K562 (cell line): ENCODE data around the gene CLIP1. TPM values are rescaled to one million over a fixed set of nuclear protein-coding genes. Genes with fewer than 3 reads are reported as not detected.
"Not testable (repeated sequence)": the region's sequence is repeated elsewhere in the genome, so short reads cannot be mapped to it uniquely, and the experiment has no call there.

Experiments
- ATAC-seq: fragments of 200-7000 bp; cut with Tn5 transposase; 3 replicates; pipeline ENCODE4 v1.9.1; 2020; ENCODE audit warnings: moderate library complexity
- BruUV-seq: library from RNA; stranded (reverse); fragments of 400-500 nt; replicated peaks from 2 replicates; lab custom pipeline; 2021; lab: Mats Ljungman, UMichigan
- CTCF ChIA-PET: fragments of 300-600 bp; formaldehyde crosslinking; extraction: SDS; loops from one replicate; lab custom pipeline; 2021; ENCODE audit warnings: low intra/inter-chr PET ratio; lab: Yijun Ruan, JAX
- POLR2A ChIA-PET: fragments of 300-600, 350-650 bp; sonication (Branson Sonifier 250); formaldehyde crosslinking; extraction: SDS; loops from one replicate; lab custom pipeline; 2021; ENCODE audit warnings: antibody characterized with exemption, inconsistent platforms; lab: Yijun Ruan, JAX
- DNase-seq, 4 experiments: peaks; one replicate each; pipeline versions ENCODE4 v3.0.0 to v3.0.0-alpha.2; 2011 to 2018; ENCODE audit warnings: low spot score in 3 of 4, mixed read lengths in 3 of 4; ENCODE audit errors: extremely low read depth in 1 of 4
- FAIRE-seq: peaks from 2 replicates; lab custom pipeline; 2011; peaks lifted over from hg19 to GRCh38; lab: Jason Lieb, UNC
- H2AFZ ChIP-seq: 2 replicates; pipeline ENCODE4 v1.6.0; 2011; ENCODE audit warnings: low read depth, low read length, control low read depth, inconsistent platforms
- H3K27ac ChIP-seq: fragments of 200-600 bp; 3 replicates; pipeline ENCODE4 v1.8.0; 2011; ENCODE audit warnings: low read depth, mild to moderate bottlenecking, control low read depth, inconsistent platforms, low read length, moderate library complexity, mixed read lengths; ENCODE audit errors: extremely low read depth
- H3K27me3 ChIP-seq, 2 experiments: fragments of 300-600 bp in 1 of 2; 2 replicates in 1 of 2; 3 replicates in 1 of 2; pipeline versions ENCODE4 v1.6.0 to v1.8.0; 2011; ENCODE audit warnings: inconsistent platforms in 2 of 2, low read length in 2 of 2, mild to moderate bottlenecking in 1 of 2, mixed read lengths in 1 of 2, moderate library complexity in 1 of 2; ENCODE audit not compliant: control insufficient read depth in 2 of 2, insufficient read depth in 2 of 2
- H3K36me3 ChIP-seq: fragments of 300-600 bp; 3 replicates; pipeline ENCODE4 v1.8.0; 2011; ENCODE audit warnings: mild to moderate bottlenecking, low read length, inconsistent platforms; ENCODE audit not compliant: control insufficient read depth, insufficient read depth
- H3K4me1 ChIP-seq, 2 experiments: fragments of 200-600 bp in 1 of 2; replicated peaks in 1 of 2; 2 replicates in 1 of 2; 3 replicates in 1 of 2; pipeline versions ENCODE4 v1.5.1 to v1.8.0; 2011; ENCODE audit warnings: inconsistent platforms in 2 of 2, low read length in 2 of 2, mild to moderate bottlenecking in 1 of 2, mixed read lengths in 1 of 2, moderate library complexity in 1 of 2; ENCODE audit not compliant: control insufficient read depth in 2 of 2, insufficient read depth in 2 of 2
- H3K4me2 ChIP-seq: 2 replicates; pipeline ENCODE4 v1.6.1; 2011; ENCODE audit warnings: low read length, control low read depth, inconsistent platforms, mixed read lengths; ENCODE audit not compliant: insufficient read depth
- H3K4me3 ChIP-seq: fragments of 200-600 bp; sonication (generic), shearing (Covaris generic); 2 replicates; pipeline ENCODE4 v1.5.1; 2016; ENCODE audit warnings: control low read depth, inconsistent platforms
- H3K79me2 ChIP-seq: fragments of 200-600 bp; 3 replicates; pipeline ENCODE4 v1.8.0; 2011; ENCODE audit warnings: low read length, inconsistent platforms; ENCODE audit not compliant: control insufficient read depth, insufficient read depth
- H3K9ac ChIP-seq, 2 experiments: 2 replicates each; pipeline versions ENCODE4 v1.6.0 to v1.6.1; 2011; ENCODE audit warnings: low read depth in 2 of 2, low read length in 2 of 2, control low read depth in 1 of 2, inconsistent platforms in 1 of 2, mild to moderate bottlenecking in 1 of 2, mixed read lengths in 1 of 2; ENCODE audit not compliant: insufficient read depth in 1 of 2
- H3K9me1 ChIP-seq: one replicate; pipeline ENCODE4 v1.6.0; 2011; ENCODE audit warnings: inconsistent platforms, mild to moderate bottlenecking, low read length, moderate library complexity; ENCODE audit not compliant: control insufficient read depth, insufficient read depth
- H3K9me3 ChIP-seq: replicated peaks from 2 replicates; pipeline ENCODE4 v1.5.1; 2011; ENCODE audit warnings: low read depth, low read length, inconsistent platforms; ENCODE audit not compliant: control insufficient read depth, insufficient read depth
- H4K20me1 ChIP-seq: replicated peaks from 2 replicates; pipeline ENCODE4 v1.6.1; 2011; ENCODE audit warnings: low read length, inconsistent platforms, mixed read lengths; ENCODE audit not compliant: control insufficient read depth, insufficient read depth
- CREM ChIP-seq: IDR thresholded peaks from 2 replicates; pipeline ENCODE4 v1.6.1; 2014; ENCODE audit warnings: antibody characterized with exemption, low read depth
- GTF2E2 ChIP-seq: fragments of 200-800 bp; sonication (Bioruptor generic); IDR thresholded peaks from 2 replicates; pipeline ENCODE4 v1.6.1; 2016; ENCODE audit warnings: missing genetic modification characterization, missing compliant biosample characterization
- KAT7 ChIP-seq: sonication (generic); formaldehyde crosslinking; IDR thresholded peaks from 2 replicates; pipeline ENCODE4 v1.8.0; 2022; ENCODE audit warnings: missing genetic modification reagents, mild to moderate bottlenecking, borderline replicate concordance
- U2AF2 ChIP-seq: fragments of 200-400 bp; formaldehyde crosslinking; optimal IDR thresholded peaks from 2 replicates; pipeline ENCODE3; 2017; ENCODE audit warnings: low read depth, mild to moderate bottlenecking, low read length
- ZFX ChIP-seq: sonication (generic); formaldehyde crosslinking; IDR thresholded peaks from 2 replicates; pipeline ENCODE4 v1.8.0; 2022; ENCODE audit warnings: mild to moderate bottlenecking, missing genetic modification reagents, moderate library complexity
- ZNF431 ChIP-seq: sonication (generic); formaldehyde crosslinking; IDR thresholded peaks from 2 replicates; pipeline ENCODE4 v1.8.0; 2022; ENCODE audit warnings: mild to moderate bottlenecking, missing genetic modification reagents
- WGBS: fragments of 100-300 bp; shearing (Covaris generic); methylation state at CpG from one replicate; pipeline ENCODE4 v1.1.6; 2016; ENCODE audit warnings: low coverage, mixed read lengths; ENCODE audit not compliant: insufficient coverage; ENCODE audit errors: missing lambda C conversion rate; 5-methylcytosine and 5-hydroxymethylcytosine counted together
- in situ Hi-C: fragments of 300-500 bp; cut with MboI; formaldehyde crosslinking; loops from 4 replicates; pipeline ENCODE4 v1.15.0; 2018; ENCODE audit warnings: inconsistent platforms, mixed read lengths
- intact Hi-C: fragments of 100-400 bp; cut with micrococcal nuclease; formaldehyde crosslinking; loops from 2 replicates; pipeline ENCODE4 v1.14.2; 2022
- polyA plus RNA-seq, 8 experiments: library from polyadenylated mRNA; depleted of rRNA in 4 of 8; stranded (reverse) in 5 of 8; unstranded in 3 of 8; fragments of >200 nt; fragmentation: Nextera tagmentation in 2 of 8; fragmentation: Illumina TruSeq in 1 of 8; extraction: Ambion mirVana in 2 of 8; extraction: Trizol in 1 of 8; gene quantifications; 2 replicates each; pipeline versions ENCODE4 v1.2.1 to v1.2.3, GENCODE V29; 2011 to 2014; ENCODE audit warnings: inconsistent platforms in 1 of 8, missing spikeins in 1 of 8
- total RNA-seq, 7 experiments: library from RNA; depleted of rRNA in 6 of 7; stranded (reverse); fragments of >200 nt in 6 of 7; fragmentation: Illumina TruSeq in 2 of 7; extraction: Trizol in 2 of 7; gene quantifications; 2 replicates each; pipeline versions ENCODE4 v1.2.1 to v1.2.3, GENCODE V29; 2011 to 2021; ENCODE audit warnings: low replicate concordance in 1 of 7
- TF ChIP-seq, protein P1 (sequence below), 2 experiments: fragments of 450-650 bp in 1 of 2; sonication (generic) in 1 of 2; formaldehyde crosslinking in 1 of 2; IDR thresholded peaks in 1 of 2; conservative IDR thresholded peaks in 1 of 2; 2 replicates each; pipeline versions ENCODE4 v1.6.1 to v1.8.1; 2016 to 2023; ENCODE audit warnings: mild to moderate bottlenecking in 2 of 2, moderate library complexity in 2 of 2, inconsistent platforms in 1 of 2, missing genetic modification reagents in 1 of 2

Gene CLIP1
- total and polyA plus RNA-seq, 9 of the 15 experiments (the other 6 are each of a cell fraction or from before 2014, with no cell fraction given), result 5.8 to 33.9 (median 27.6) TPM

DNA sequence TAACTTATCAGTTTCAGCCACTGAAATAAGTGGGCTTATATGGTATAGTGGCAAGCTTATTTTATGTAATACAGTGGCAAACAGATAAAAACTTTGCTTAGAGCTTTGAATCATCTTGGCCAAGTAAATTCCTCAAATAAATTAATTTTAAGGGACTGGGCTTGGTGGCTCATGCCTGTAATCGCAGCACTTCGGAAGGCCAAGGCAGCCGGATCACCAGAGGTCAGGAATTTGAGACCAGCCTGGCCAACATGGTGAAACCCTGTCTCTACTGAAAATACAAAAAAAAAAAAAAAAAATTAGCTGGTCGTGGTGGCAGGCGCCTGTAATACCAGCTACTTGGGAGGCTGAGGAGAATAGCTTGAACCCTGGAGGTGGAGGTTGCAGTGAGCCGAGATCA, 24.5 kb downstream of the CLIP1 start:
- FAIRE-seq, H3K4me2 ChIP-seq, H3K9ac ChIP-seq, DNase-seq, H3K9me1 ChIP-seq, H3K27me3 ChIP-seq, BruUV-seq, in situ Hi-C loops, H3K4me3 ChIP-seq, H3K27ac ChIP-seq: not testable (repeated sequence)
- peaks cover 33% of the 10 kb centered on the region for H3K79me2 ChIP-seq
- POLR2A ChIA-PET, result interaction anchor here (0.6 to 3.5 kb wide), 4 partner anchors 8 to 102 kb away, joined by 3 to 30 read pairs (median 3); no protein-coding TSS in a partner anchor
- 98% methylated on average over 5 of the region's 6 CpGs for WGBS
- 0 out of 2 replicates have a peak, but pooled peaks have one; percentile 3 for TF ChIP-seq GTF2E2 (tag)
- TF ChIP-seq, all 486 proteins: peak for 1; not testable (repeated sequence) for 485
- H3K4me1 ChIP-seq, H4K20me1 ChIP-seq, CTCF ChIA-PET, ATAC-seq, H3K9me3 ChIP-seq, H2AFZ ChIP-seq, H3K36me3 ChIP-seq: not testable (repeated sequence)
- intact Hi-C loops, result loop anchor here (10.0 kb wide), 1 partner anchor 357 kb away; the partner anchor contains the start of gene DENR

DNA sequence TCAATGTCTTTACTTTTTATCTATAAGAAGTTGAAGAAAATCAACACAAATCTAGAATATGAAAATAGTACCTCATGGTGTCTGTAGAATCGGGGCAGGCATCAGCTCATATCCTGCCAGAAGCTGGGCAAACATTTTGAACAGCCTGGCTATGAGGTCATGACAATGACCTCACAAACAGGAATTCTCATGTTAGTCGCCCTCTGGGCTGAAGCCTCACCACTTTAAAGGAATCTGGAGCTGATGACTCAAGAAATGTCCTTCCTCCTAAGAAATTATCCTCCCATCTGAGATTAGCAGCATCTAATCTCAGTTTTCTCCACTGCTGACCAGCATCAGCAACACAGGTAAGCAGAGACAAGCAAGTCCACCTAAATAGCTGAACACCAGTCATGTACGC, 27.1 kb downstream of the CLIP1 start:
- intact Hi-C loops, result loop anchor here (10.0 kb wide), 1 partner anchor 359 kb away; the partner anchor contains the start of gene DENR
- Histone ChIP-seq H3K4me2 (no peak overlapping the region), H3K9ac (no peak overlapping the region), H3K36me3 (peaks cover 3% of the 10 kb centered on the region; the same call in 1 of the 3 replicates), H3K9me3 (no peaks in the 10 kb centered on the region), H3K27me3 (no peaks in the 10 kb centered on the region), H3K4me3 (no peak overlapping the region), H2AFZ (no peak overlapping the region), H3K27ac (no peak overlapping the region), H3K4me1 (peaks cover 0 to 2% of the 10 kb centered on the region in 2 experiments; a peak in 4 of 5 replicates), H3K79me2 (peaks cover 29% of the 10 kb centered on the region), H4K20me1 (no peaks in the 10 kb centered on the region), H3K9me1 (no peaks in the 10 kb centered on the region)
- no peak for ATAC-seq
- BruUV-seq, result no TSS peak
- in situ Hi-C loops, result no loop called here
- 72% methylated on average over 3 of the region's 3 CpGs for WGBS
- DNase-seq, result peak in 1 of 4 experiments; percentile 21
- ChIA-PET POLR2A (interaction anchor here (1.1 kb wide), 1 partner anchor 11 kb away, joined by 4 read pairs; no protein-coding TSS in a partner anchor), CTCF (no interaction called here)
- FAIRE-seq, result no peak
- peak; percentile 60 for TF ChIP-seq CREM
- TF ChIP-seq U2AF2, result no peak
- TF ChIP-seq ZNF431, result no peak
- TF ChIP-seq, protein P1, sequence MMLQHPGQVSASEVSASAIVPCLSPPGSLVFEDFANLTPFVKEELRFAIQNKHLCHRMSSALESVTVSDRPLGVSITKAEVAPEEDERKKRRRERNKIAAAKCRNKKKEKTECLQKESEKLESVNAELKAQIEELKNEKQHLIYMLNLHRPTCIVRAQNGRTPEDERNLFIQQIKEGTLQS (IDR thresholded peaks at IDR 0.05), result peak; percentile 32
- TF ChIP-seq, protein P1 (CRISPR knock-in tag; conservative IDR thresholded peaks at IDR 0.05), result no peak
- TF ChIP-seq ZFX (CRISPR knock-in tag), result no peak
- no peak for TF ChIP-seq KAT7 (CRISPR knock-in tag)
